ENCODE data around the gene PPP1R14C.

Gene PPP1R14C

DNA sequence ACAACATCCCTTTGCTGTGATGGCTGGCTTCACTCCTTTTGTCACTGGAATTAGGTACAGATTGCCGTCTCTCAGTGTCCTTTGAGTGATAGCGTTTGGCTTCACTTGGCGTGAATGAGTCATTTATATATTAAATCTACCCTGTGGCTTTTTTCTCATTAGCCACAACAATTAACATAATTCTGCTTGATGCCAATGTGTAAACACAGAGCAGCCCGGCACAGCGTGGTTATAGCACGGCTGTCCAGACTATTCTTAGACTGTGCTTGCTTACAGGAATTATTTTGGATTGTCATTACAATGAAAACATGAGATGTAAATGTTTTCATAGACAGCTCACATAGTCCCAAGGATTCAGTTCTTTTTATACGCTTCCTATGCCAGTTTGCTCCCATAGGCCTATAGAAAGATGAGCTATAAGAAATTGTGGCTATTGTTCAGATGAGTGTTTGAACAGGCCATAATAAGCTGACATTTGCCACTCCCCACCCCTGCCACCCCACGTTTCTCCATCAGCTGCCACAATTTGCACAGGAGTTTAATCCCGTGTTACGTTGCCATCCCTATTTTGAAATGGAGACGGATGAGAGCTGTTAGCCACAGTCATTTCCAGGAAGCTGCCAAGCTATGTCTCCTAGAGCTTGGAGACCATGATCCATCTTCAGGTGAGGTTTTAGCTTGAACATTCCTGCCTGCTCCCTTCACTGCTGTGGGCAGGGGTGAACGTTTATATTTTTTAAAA lies 65.9 kb downstream of the PPP1R14C start:
- no peaks in the 10 kb centered on the region for H3K27me3 ChIP-seq (ENCODE audit: insufficient read depth, insufficient read length)
- H3K36me3 ChIP-seq (ENCODE audit: insufficient read depth, insufficient read length, low read length) = no peaks in the 10 kb centered on the region
- peaks cover 6% of the 10 kb centered on the region for H3K4me1 ChIP-seq (ENCODE audit: insufficient read depth, insufficient read length)
- DNase-seq (ENCODE audit: low read depth, low spot score) = no peak
- TF ChIP-seq SUZ12 (IDR thresholded peaks at IDR 0.05; ENCODE audit: extremely low read depth, insufficient read depth, insufficient read length) (no peak), ZNF274 (IDR thresholded peaks at IDR 0.05; ENCODE audit: low read depth, low read length) (no peak), YY1 (IDR thresholded peaks at IDR 0.05; ENCODE audit: insufficient read depth, insufficient read length) (no peak)
- no peak overlapping the region for H3K4me3 ChIP-seq (ENCODE audit: insufficient read length, low read depth)
- no peaks in the 10 kb centered on the region for H3K9me3 ChIP-seq (ENCODE audit: insufficient read depth, low read length)
- no peak overlapping the region for H3K9ac ChIP-seq (ENCODE audit: insufficient read length, low read depth)

DNA sequence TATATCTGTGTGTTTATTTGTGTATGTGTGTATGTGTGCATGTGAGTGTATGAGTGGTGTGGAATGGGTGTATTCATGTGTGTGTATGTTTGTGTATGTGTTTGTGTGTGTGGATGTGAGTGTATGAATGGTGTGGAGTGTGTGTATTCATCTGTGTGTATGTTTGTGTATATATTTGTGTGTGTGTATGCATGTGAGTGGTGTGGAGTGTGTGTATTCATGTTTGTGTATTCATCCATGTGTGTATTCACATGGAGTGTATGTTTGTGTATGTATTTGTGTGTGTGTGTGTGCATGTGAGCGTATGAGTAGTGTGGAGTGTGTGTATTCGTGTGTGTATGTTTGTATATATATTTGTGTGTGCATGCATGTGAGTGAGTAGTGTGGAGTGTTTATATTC lies 66.6 kb downstream of the PPP1R14C start:
- H3K4me1 ChIP-seq (ENCODE audit: insufficient read depth, insufficient read length) = peaks cover 6% of the 10 kb centered on the region

DNA sequence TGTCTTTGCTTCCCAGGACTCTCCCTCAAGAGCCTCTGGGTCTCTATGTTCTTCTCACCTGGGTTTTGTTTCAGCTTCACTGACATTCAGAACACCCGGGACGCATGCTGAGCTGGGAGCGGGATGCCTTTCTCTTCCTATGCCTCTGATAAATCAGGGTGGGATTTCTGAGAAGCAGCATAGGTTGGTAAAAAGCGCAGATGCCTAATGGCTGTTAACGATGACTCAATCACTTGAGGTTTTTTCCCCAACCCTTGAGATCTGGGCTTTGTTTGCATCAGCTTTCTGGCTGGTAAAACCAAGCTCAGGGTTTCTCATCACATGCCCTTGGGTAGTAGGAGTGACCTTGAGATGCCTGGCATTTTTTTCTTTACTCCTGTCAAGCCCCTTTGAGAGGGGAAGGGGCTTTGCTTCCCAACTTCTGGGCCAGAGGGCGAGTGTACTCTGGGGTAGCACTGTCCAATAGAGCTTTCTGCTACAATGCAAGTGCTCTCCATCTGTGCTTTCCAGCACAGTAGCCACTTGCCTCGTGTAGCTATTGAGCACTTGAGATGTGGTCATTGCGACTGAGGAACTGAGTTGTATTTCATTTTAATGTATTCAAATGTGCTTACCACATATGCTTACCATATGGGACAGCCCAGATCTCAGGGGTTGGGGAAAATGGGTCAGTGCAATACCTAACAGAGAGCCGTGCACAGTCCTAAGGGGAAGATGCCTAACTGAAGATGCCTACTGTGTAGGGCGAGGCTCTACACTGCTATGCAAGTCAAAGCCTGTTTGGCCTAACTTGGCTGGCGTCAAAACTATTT lies 69.1 kb downstream of the PPP1R14C start:
- H3K4me1 ChIP-seq (ENCODE audit: insufficient read depth, insufficient read length) = peaks cover 4% of the 10 kb centered on the region
- no peak for DNase-seq (ENCODE audit: low read depth, low spot score)
- no peak for TF ChIP-seq YY1 (IDR thresholded peaks at IDR 0.05; ENCODE audit: insufficient read depth, insufficient read length)
- H3K36me3 ChIP-seq (ENCODE audit: insufficient read depth, insufficient read length, low read length) = no peaks in the 10 kb centered on the region
- H3K9ac ChIP-seq (ENCODE audit: insufficient read length, low read depth) = no peak overlapping the region
- no peak overlapping the region for H3K4me3 ChIP-seq (ENCODE audit: insufficient read length, low read depth)
- H3K9me3 ChIP-seq (ENCODE audit: insufficient read depth, low read length) = no peaks in the 10 kb centered on the region
- no peaks in the 10 kb centered on the region for H3K27me3 ChIP-seq (ENCODE audit: insufficient read depth, insufficient read length)

More for the DNA sequence above, 66.6 kb downstream of the PPP1R14C start:
- Histone ChIP-seq H3K9ac (ENCODE audit: insufficient read length, low read depth) (no peak overlapping the region), H3K27me3 (ENCODE audit: insufficient read depth, insufficient read length) (no peaks in the 10 kb centered on the region), H3K36me3 (ENCODE audit: insufficient read depth, insufficient read length, low read length) (no peaks in the 10 kb centered on the region), H3K9me3 (ENCODE audit: insufficient read depth, low read length) (no peaks in the 10 kb centered on the region), H3K4me3 (ENCODE audit: insufficient read length, low read depth) (no peak overlapping the region)
- no peak for TF ChIP-seq ZNF274 (IDR thresholded peaks at IDR 0.05; ENCODE audit: low read depth, low read length)
- no peak for TF ChIP-seq SUZ12 (IDR thresholded peaks at IDR 0.05; ENCODE audit: extremely low read depth, insufficient read depth, insufficient read length)
- DNase-seq (ENCODE audit: low read depth, low spot score) = no peak

DNA sequence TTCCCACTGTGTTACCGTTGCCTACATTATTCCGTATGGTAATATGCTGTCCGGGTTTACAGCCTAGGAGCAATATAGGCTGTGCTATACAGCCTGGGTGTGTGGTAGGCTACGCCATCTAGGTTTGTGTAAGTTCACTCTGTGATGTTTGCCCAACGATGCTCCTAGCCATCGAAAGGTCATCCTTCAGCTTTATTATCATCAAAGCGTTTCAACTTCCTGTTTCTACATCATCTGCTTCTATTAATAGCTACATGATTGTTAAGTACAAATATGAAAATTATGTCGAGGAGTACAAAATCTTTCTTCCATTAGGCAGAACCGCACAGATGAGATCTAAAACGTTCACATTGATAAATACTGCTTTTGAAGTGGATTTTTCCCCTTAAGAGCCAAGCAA lies 69.9 kb downstream of the PPP1R14C start:
- no peaks in the 10 kb centered on the region for H3K9me3 ChIP-seq (ENCODE audit: insufficient read depth, low read length)
- peaks cover 4% of the 10 kb centered on the region for H3K4me1 ChIP-seq (ENCODE audit: insufficient read depth, insufficient read length)
- no peak for DNase-seq (ENCODE audit: low read depth, low spot score)
- TF ChIP-seq YY1 (IDR thresholded peaks at IDR 0.05; ENCODE audit: insufficient read depth, insufficient read length) (no peak), SUZ12 (IDR thresholded peaks at IDR 0.05; ENCODE audit: extremely low read depth, insufficient read depth, insufficient read length) (no peak), ZNF274 (IDR thresholded peaks at IDR 0.05; ENCODE audit: low read depth, low read length) (no peak)
- no peaks in the 10 kb centered on the region for H3K36me3 ChIP-seq (ENCODE audit: insufficient read depth, insufficient read length, low read length)
- no peak overlapping the region for H3K4me3 ChIP-seq (ENCODE audit: insufficient read length, low read depth)
- no peaks in the 10 kb centered on the region for H3K27me3 ChIP-seq (ENCODE audit: insufficient read depth, insufficient read length)
- no peak overlapping the region for H3K9ac ChIP-seq (ENCODE audit: insufficient read length, low read depth)

DNA sequence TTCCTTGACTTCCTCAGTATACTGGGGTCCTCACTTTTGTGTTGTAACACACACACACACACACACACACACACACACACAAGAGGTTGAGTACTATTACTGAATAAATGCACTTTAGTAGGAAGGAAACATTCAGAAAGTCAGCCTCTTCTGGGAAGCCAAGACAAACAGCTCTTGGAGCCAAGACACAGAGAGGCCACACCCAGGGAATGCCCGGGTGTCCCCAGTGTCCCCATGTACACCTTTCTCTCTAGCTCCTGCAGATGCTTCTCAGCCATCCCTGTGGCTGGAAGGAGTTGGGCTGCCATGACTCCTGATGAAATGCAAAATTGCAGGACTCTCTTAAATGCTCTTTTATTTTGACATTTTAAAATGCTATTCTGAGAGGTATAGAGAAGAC lies 70.5 kb downstream of the PPP1R14C start:
- TF ChIP-seq ZNF274 (IDR thresholded peaks at IDR 0.05; ENCODE audit: low read depth, low read length) = no peak
- TF ChIP-seq SUZ12 (IDR thresholded peaks at IDR 0.05; ENCODE audit: extremely low read depth, insufficient read depth, insufficient read length) = no peak
- TF ChIP-seq YY1 (IDR thresholded peaks at IDR 0.05; ENCODE audit: insufficient read depth, insufficient read length) = no peak
- Histone ChIP-seq H3K27me3 (ENCODE audit: insufficient read depth, insufficient read length) (no peaks in the 10 kb centered on the region), H3K9ac (ENCODE audit: insufficient read length, low read depth) (no peak overlapping the region), H3K36me3 (ENCODE audit: insufficient read depth, insufficient read length, low read length) (no peaks in the 10 kb centered on the region), H3K4me3 (ENCODE audit: insufficient read length, low read depth) (no peak overlapping the region), H3K9me3 (ENCODE audit: insufficient read depth, low read length) (no peaks in the 10 kb centered on the region), H3K4me1 (ENCODE audit: insufficient read depth, insufficient read length) (no peaks in the 10 kb centered on the region)
- no peak for DNase-seq (ENCODE audit: low read depth, low spot score)

DNA sequence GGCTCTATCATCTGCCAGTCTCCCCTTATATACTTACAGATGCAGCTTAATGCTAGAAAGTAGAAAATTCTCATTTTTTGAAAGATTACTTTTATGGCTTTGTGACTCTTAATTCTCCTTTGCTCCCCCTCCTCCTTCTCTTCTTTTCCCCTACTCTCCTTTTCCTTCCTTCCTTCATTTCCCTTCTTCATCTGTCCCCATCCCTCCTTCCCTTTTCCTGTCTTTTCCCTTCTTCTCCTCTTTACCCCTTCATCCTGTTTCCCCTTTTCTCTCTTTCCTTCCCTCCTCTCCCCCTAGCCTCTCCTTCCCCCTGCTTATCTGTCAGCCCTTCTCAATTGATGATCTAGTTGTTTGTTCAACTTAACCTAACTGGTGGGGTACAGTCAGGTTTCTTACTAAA lies 71.5 kb downstream of the PPP1R14C start:
- no peaks in the 10 kb centered on the region for H3K9me3 ChIP-seq (ENCODE audit: insufficient read depth, low read length)
- H3K27me3 ChIP-seq (ENCODE audit: insufficient read depth, insufficient read length) = no peaks in the 10 kb centered on the region
- no peaks in the 10 kb centered on the region for H3K4me1 ChIP-seq (ENCODE audit: insufficient read depth, insufficient read length)
- DNase-seq (ENCODE audit: low read depth, low spot score) = no peak
- no peak for TF ChIP-seq ZNF274 (IDR thresholded peaks at IDR 0.05; ENCODE audit: low read depth, low read length)
- TF ChIP-seq SUZ12 (IDR thresholded peaks at IDR 0.05; ENCODE audit: extremely low read depth, insufficient read depth, insufficient read length) = no peak
- TF ChIP-seq YY1 (IDR thresholded peaks at IDR 0.05; ENCODE audit: insufficient read depth, insufficient read length) = no peak
- no peak overlapping the region for H3K4me3 ChIP-seq (ENCODE audit: insufficient read length, low read depth)
- H3K36me3 ChIP-seq (ENCODE audit: insufficient read depth, insufficient read length, low read length) = no peaks in the 10 kb centered on the region
- H3K9ac ChIP-seq (ENCODE audit: insufficient read length, low read depth) = no peak overlapping the region
